Mesendoderm (in vitro differentiated cells): ENCODE data around the gene CECR2.
A peak's percentile ranks its signal among the peaks of the same experiment; 100 is the strongest.

Experiments used
- DNase-seq: peaks from one replicate; pipeline ENCODE4 v3.0.0; 2013
- H2AK5ac ChIP-seq: 2 replicates; pipeline ENCODE4 v1.6.1; 2013; ENCODE audit warnings: low read length, inconsistent platforms
- H2BK120ac ChIP-seq: 2 replicates; pipeline ENCODE4 v1.6.1; 2013; ENCODE audit warnings: low read depth, mild to moderate bottlenecking, low read length, moderate library complexity, mixed read lengths
- H2BK15ac ChIP-seq: replicated peaks from 2 replicates; pipeline ENCODE4 v1.6.1; 2013; ENCODE audit warnings: low read depth, mild to moderate bottlenecking, moderate library complexity
- H2BK5ac ChIP-seq: 2 replicates; pipeline ENCODE4 v1.6.1; 2013; ENCODE audit warnings: low read length, inconsistent platforms
- H3K18ac ChIP-seq: 2 replicates; pipeline ENCODE4 v1.6.1; 2013; ENCODE audit warnings: mild to moderate bottlenecking, low read length, mixed read lengths
- H3K23ac ChIP-seq: one replicate; pipeline ENCODE4 v1.6.1; 2013; ENCODE audit warnings: low read length
- H3K27ac ChIP-seq: 2 replicates; pipeline ENCODE4 v1.5.1; 2013; ENCODE audit warnings: low read depth, mild to moderate bottlenecking, inconsistent platforms, low read length, moderate library complexity
- H3K27me3 ChIP-seq: 2 replicates; pipeline ENCODE4 v1.6.1; 2013; ENCODE audit warnings: low read length, control low read depth, mild to moderate bottlenecking, inconsistent platforms; ENCODE audit not compliant: insufficient read depth, poor library complexity
- H3K36me3 ChIP-seq: 2 replicates; pipeline ENCODE4 v1.6.1; 2013; ENCODE audit warnings: low read length, inconsistent platforms; ENCODE audit not compliant: control insufficient read depth, insufficient read depth
- H3K4ac ChIP-seq: one replicate; pipeline ENCODE4 v1.6.1; 2013; ENCODE audit warnings: low read depth, mild to moderate bottlenecking, low read length, moderate library complexity
- H3K4me1 ChIP-seq: 2 replicates; pipeline ENCODE4 v1.6.1; 2013; ENCODE audit warnings: low read depth, low read length, inconsistent platforms; ENCODE audit not compliant: control insufficient read depth
- H3K4me2 ChIP-seq: 2 replicates; pipeline ENCODE4 v1.6.1; 2013; ENCODE audit warnings: low read length
- H3K4me3 ChIP-seq: 2 replicates; pipeline ENCODE4 v1.5.1; 2013; ENCODE audit warnings: mild to moderate bottlenecking, low read length
- H3K56ac ChIP-seq: one replicate; pipeline ENCODE4 v1.6.1; 2013; ENCODE audit warnings: low read length
- H3K79me1 ChIP-seq: 2 replicates; pipeline ENCODE4 v1.6.1; 2013; ENCODE audit warnings: low read length, inconsistent platforms
- H3K79me2 ChIP-seq: 2 replicates; pipeline ENCODE4 v1.6.1; 2013; ENCODE audit warnings: mild to moderate bottlenecking, low read length; ENCODE audit not compliant: control insufficient read depth, insufficient read depth
- H3K9ac ChIP-seq: 2 replicates; pipeline ENCODE4 v1.6.1; 2013; ENCODE audit warnings: low read length, inconsistent platforms
- H4K5ac ChIP-seq: one replicate; pipeline ENCODE4 v1.6.1; 2013; ENCODE audit warnings: low read length
- H4K8ac ChIP-seq: one replicate; pipeline ENCODE4 v1.6.1; 2013; ENCODE audit warnings: low read depth, mild to moderate bottlenecking, control low read depth, low read length, moderate library complexity
- WGBS: extraction: QIAGEN DNeasy Blood & Tissue Kit; methylation state at CpG from one replicate; pipeline ENCODE4 v1.1.7; 2013; ENCODE audit warnings: low lambda C conversion rate, missing lambda C conversion rate; ENCODE audit not compliant: insufficient coverage; ENCODE audit errors: extremely low coverage; 5-methylcytosine and 5-hydroxymethylcytosine counted together

The CECR2 gene

DNA sequence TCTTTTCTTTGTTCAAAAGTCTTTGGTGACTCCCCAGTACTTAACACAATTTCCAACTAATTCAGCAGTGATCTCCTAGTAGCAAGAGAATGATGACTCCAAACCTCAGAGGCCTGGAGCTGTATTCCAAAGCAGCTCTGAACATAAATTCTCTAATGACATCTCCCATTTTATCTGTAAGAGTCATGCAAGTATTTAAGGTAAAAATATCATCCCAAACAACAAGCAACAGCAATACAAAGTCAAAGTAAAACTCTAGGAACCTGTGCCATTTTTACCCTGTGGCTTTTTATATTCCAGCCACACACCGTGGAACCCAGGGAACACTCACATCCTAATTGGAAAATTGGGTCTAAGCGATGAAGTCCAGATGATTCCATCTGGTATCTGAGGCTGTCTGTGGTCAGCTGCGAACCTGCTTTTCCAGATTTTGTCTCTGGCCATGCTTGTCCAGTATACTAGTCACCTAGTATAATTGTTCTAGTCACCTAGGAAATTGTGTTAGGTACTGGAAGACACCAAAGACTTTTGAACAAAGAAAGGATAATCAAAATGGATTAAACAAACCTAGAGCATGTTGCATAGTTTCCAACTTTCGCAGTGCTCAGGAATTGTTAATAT lies 101.7 kb downstream of the CECR2 start:
- Histone ChIP-seq H3K56ac (no peak overlapping the region), H3K4ac (no peak overlapping the region), H2AK5ac (no peak overlapping the region), H3K9ac (no peak overlapping the region), H3K4me3 (no peak overlapping the region), H3K79me1 (peaks cover 18% of the 10 kb centered on the region), H2BK5ac (no peak overlapping the region), H3K18ac (no peak overlapping the region), H3K79me2 (peaks cover 75% of the 10 kb centered on the region), H3K23ac (no peak overlapping the region), H3K27me3 (no peaks in the 10 kb centered on the region), H4K5ac (no peak overlapping the region), H3K36me3 (no peaks in the 10 kb centered on the region), H2BK120ac (no peak overlapping the region), H2BK15ac (no peak overlapping the region), H4K8ac (no peak overlapping the region), H3K27ac (no peak overlapping the region), H3K4me2 (no peak overlapping the region), H3K4me1 (peaks cover 14% of the 10 kb centered on the region)
- no peak for DNase-seq
- no CpG with 5 or more reads among the region's 4 CpGs for WGBS

DNA sequence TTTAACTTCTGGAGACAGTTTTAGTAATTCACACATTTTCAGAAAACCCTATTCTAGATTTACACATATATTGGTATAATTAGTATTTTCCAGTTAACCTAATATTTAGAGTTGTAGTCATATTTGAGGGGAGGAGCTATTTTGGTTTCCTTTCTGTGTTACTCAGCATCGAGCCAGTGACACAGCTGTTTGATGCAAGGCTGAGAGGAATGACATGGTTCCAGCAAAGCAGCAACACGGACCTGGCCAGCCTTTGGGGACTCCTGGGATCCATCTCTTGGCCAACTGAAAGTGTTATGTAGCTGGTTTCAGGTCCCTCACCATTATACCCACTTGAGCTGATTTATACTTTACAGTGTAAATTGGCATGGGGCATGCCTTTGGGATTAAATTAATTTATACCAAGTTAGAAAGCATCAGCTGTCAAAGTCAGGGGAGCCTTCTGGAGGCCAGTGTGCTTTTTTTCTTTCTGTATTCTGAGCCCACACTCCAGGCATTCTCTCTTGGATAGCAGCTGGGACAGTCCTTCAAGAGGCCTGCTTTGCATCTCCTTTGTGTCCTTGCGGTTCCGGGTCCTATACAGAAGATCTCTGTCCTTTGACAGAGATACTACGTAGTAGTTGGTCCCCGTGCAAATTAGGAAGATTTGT lies 102.8 kb downstream of the CECR2 start:
- Histone ChIP-seq H3K4me2 (no peak overlapping the region), H2AK5ac (no peak overlapping the region), H4K5ac (no peak overlapping the region), H3K79me1 (peaks cover 25% of the 10 kb centered on the region), H3K79me2 (peaks cover 78% of the 10 kb centered on the region), H3K9ac (no peak overlapping the region), H3K4me1 (peaks cover 23% of the 10 kb centered on the region), H3K23ac (peak overlapping the region; percentile 18), H2BK15ac (no peak overlapping the region), H3K27me3 (no peaks in the 10 kb centered on the region), H3K56ac (peak overlapping the region; percentile 34), H3K18ac (no peak overlapping the region), H3K27ac (peak overlapping the region; percentile 28), H3K4me3 (no peak overlapping the region), H3K36me3 (no peaks in the 10 kb centered on the region), H2BK120ac (no peak overlapping the region), H3K4ac (no peak overlapping the region), H4K8ac (no peak overlapping the region), H2BK5ac (no peak overlapping the region)
- DNase-seq: peak; percentile 44
- no CpG with 5 or more reads among the region's 6 CpGs for WGBS

GRCh38 chr22:17472932-17473331 lies 103.7 kb downstream of the CECR2 start:
- no peak overlapping the region for H4K5ac ChIP-seq
- H3K4me3 ChIP-seq: no peak overlapping the region
- H3K4ac ChIP-seq: no peak overlapping the region
- H3K27ac ChIP-seq: peak overlapping the region; percentile 34
- no peaks in the 10 kb centered on the region for H3K36me3 ChIP-seq
- H3K23ac ChIP-seq: no peak overlapping the region
- H3K56ac ChIP-seq: peak overlapping the region; percentile 20
- DNase-seq: peak; percentile 88
- no CpG with 5 or more reads among the region's 5 CpGs for WGBS
- H2BK15ac ChIP-seq: no peak overlapping the region
- H3K79me2 ChIP-seq: peaks cover 76% of the 10 kb centered on the region
- no peak overlapping the region for H2BK5ac ChIP-seq
- H3K9ac ChIP-seq: peak overlapping the region; percentile 31
- H3K4me2 ChIP-seq: no peak overlapping the region
- no peak overlapping the region for H4K8ac ChIP-seq
- H2BK120ac ChIP-seq: no peak overlapping the region
- no peaks in the 10 kb centered on the region for H3K27me3 ChIP-seq
- peaks cover 28% of the 10 kb centered on the region for H3K4me1 ChIP-seq
- no peak overlapping the region for H2AK5ac ChIP-seq
- H3K18ac ChIP-seq: no peak overlapping the region
- peaks cover 26% of the 10 kb centered on the region for H3K79me1 ChIP-seq

DNA sequence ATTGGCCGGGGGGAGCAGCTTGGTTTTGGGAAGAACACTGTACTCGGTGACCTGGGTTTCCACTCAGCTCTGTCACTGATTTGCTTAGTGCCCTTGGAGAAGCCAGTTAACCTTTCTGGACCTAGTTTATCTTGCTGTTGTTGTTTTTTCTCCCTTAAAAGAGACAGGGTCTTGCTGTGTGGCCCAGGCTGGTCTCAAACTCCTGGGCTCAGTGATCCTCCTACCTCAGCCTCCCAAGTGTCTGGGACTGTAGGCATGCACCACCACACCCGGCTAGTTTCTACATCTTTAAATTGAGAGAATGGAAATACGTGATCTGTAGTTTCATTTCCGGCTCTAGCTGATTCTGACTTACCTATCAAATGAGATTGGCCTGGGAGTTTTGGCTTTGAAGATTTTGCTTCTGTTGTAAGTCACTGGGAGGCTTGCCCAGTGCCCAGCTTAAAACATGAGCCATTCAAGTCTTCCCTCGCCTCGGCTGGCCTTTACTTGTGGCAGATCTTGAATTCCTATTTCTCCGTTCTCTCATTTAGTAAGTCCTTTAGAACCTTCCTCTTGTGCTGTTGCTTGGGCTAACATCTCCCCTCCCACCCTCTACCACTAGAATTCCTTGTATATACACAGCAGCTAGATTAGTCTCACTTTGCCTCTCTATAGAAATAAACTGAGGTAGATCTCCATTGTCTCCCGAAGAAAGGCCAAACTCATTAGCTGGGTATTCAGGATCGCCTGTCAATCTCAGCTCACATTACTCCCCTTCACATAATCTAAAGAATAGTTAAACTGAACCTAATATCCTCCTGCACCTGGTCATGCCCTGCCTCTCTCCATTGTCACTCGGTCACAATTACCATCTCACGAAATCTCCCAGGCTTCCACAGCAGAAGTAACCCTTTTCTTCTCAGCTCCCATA lies 106.3 kb downstream of the CECR2 start:
- WGBS: no CpG with 5 or more reads among the region's 12 CpGs
- Histone ChIP-seq H2AK5ac (no peak overlapping the region), H3K27me3 (no peaks in the 10 kb centered on the region), H4K5ac (no peak overlapping the region), H3K23ac (no peak overlapping the region), H4K8ac (no peak overlapping the region), H3K4me1 (peaks cover 28% of the 10 kb centered on the region), H3K56ac (peak overlapping the region; percentile 43), H2BK5ac (no peak overlapping the region), H3K36me3 (no peaks in the 10 kb centered on the region), H3K27ac (no peak overlapping the region), H2BK120ac (no peak overlapping the region), H3K4me3 (no peak overlapping the region), H3K18ac (peak overlapping the region; percentile 22), H3K4me2 (no peak overlapping the region), H3K9ac (no peak overlapping the region), H3K4ac (no peak overlapping the region), H3K79me1 (peaks cover 20% of the 10 kb centered on the region), H2BK15ac (no peak overlapping the region), H3K79me2 (peaks cover 52% of the 10 kb centered on the region)
- no peak for DNase-seq

DNA sequence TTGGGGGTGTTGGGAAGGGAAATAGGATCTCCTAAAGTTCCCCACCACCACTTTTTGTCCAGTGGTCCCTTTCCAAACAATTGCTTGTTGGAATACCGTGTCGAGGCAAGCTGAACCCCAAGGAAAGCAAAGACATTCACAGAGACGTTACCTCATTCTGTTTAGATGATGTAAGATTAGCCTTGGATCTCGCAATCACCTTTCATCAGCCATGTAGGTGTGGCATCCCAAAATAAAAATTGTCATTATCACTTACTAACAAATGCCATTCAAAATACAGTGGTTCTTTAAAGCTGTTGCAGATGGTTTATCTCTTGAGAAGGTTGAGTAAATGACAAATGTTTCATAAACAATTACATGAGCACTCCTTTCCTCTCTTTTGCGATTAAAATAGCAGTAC lies 107.6 kb downstream of the CECR2 start:
- Histone ChIP-seq H3K27ac (peak overlapping the region; percentile 30), H3K79me1 (peaks cover 20% of the 10 kb centered on the region), H3K4me3 (no peak overlapping the region), H2AK5ac (no peak overlapping the region), H2BK5ac (peak overlapping the region; percentile 24), H3K4me1 (peaks cover 27% of the 10 kb centered on the region), H3K9ac (no peak overlapping the region), H3K23ac (no peak overlapping the region), H3K56ac (peak overlapping the region; percentile 8), H3K4me2 (no peak overlapping the region), H2BK15ac (no peak overlapping the region), H2BK120ac (no peak overlapping the region), H3K18ac (no peak overlapping the region), H4K8ac (no peak overlapping the region), H3K36me3 (no peaks in the 10 kb centered on the region), H3K79me2 (peaks cover 43% of the 10 kb centered on the region), H3K4ac (no peak overlapping the region), H4K5ac (no peak overlapping the region), H3K27me3 (no peaks in the 10 kb centered on the region)
- peak; percentile 82 for DNase-seq
- no CpG with 5 or more reads among the region's 5 CpGs for WGBS
